ENCODE measurements around the gene PCDHGC3.
A peak's percentile ranks its signal among the peaks of the same experiment; 100 is the strongest.

The PCDHGC3 gene

DNA sequence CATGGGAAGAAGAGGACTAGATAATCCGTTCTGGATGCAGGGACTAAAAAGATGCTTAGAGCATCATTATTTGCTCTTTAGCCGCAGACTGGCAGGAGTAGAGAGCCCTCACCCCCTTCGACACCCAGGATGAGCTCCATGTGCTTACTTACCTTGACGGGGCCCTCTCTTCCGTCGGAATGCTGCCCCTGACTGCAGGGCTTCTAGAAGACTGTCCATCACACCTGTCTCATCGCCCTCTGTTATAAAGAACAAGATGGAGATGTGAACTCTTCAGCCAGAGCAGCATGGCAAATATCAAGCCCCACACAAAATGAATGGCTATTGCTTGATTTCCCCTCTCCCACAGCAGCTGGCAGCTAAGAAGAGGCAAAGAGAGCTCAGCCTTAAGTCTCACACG lies 48.2 kb downstream of the PCDHGC3 start:
- Histone ChIP-seq H3K4me1 (ENCODE audit: control insufficient read depth, insufficient read depth, low read length) (peaks cover 11% of the 10 kb centered on the region), H3K4me3 (ENCODE audit: low read depth, low read length) (no peak overlapping the region), H3K36me3 (ENCODE audit: control insufficient read depth in 2 of 2, insufficient read depth in 1 of 2, low read length in 2 of 2) (peaks cover 33 to 96% of the 10 kb centered on the region in 2 experiments), H3K27ac (ENCODE audit: extremely low read depth, low read depth, low read length) (no peak overlapping the region), H3K9me3 (ENCODE audit: control insufficient read depth, insufficient read depth, low read depth, low read length) (no peaks in the 10 kb centered on the region)
- ChIA-PET CTCF (interaction anchor here (0.5 to 10.9 kb wide), 43 partner anchors 10 to 352 kb away, joined by 3 to 160 read pairs (median 5); partner anchors contain the start of genes PCDHB14, PCDHB7, PCDHGA10 and PCDHGA11), POLR2A (interaction anchor here (1.5 kb wide), 1 partner anchor 103 kb away, joined by 6 read pairs; the partner anchor contains the start of gene PCDHGA11)
- no peak for TF ChIP-seq ZFP69B (tag by site-specific recombination; IDR thresholded peaks at IDR 0.05)

- Histone ChIP-seq H3K9me3 (ENCODE audit: control insufficient read depth, insufficient read depth, low read depth, low read length) (no peaks in the 10 kb centered on the region), H3K4me1 (ENCODE audit: control insufficient read depth, insufficient read depth, low read length) (peaks cover 11% of the 10 kb centered on the region), H3K4me3 (ENCODE audit: low read depth, low read length) (no peak overlapping the region), H3K27ac (ENCODE audit: extremely low read depth, low read depth, low read length) (no peak overlapping the region), H3K36me3 (ENCODE audit: control insufficient read depth in 2 of 2, insufficient read depth in 1 of 2, low read length in 2 of 2) (peaks cover 33 to 95% of the 10 kb centered on the region in 2 experiments)
- ChIA-PET POLR2A (interaction anchor here (1.5 kb wide), 1 partner anchor 104 kb away, joined by 6 read pairs; the partner anchor contains the start of gene PCDHGA11), CTCF (interaction anchor here (0.5 to 10.9 kb wide), 46 partner anchors 10 to 328 kb away, joined by 3 to 160 read pairs (median 5); partner anchors contain the start of genes PCDHB14, PCDHGA10, PCDHGA11 and PCDHGA12)
- no peak for TF ChIP-seq ZNF155 (tag by site-specific recombination; IDR thresholded peaks at IDR 0.05)
- TF ChIP-seq, protein P1, sequence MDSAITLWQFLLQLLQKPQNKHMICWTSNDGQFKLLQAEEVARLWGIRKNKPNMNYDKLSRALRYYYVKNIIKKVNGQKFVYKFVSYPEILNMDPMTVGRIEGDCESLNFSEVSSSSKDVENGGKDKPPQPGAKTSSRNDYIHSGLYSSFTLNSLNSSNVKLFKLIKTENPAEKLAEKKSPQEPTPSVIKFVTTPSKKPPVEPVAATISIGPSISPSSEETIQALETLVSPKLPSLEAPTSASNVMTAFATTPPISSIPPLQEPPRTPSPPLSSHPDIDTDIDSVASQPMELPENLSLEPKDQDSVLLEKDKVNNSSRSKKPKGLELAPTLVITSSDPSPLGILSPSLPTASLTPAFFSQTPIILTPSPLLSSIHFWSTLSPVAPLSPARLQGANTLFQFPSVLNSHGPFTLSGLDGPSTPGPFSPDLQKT (IDR thresholded peaks at IDR 0.05; ENCODE audit: borderline replicate concordance, low read depth, low read length): no peak
- peak; percentile 62; the same call in 1 of the 2 replicates for TF ChIP-seq ZIC2 (tag by site-specific recombination; IDR thresholded peaks at IDR 0.05)
- TF ChIP-seq OSR2 (tag by site-specific recombination; IDR thresholded peaks at IDR 0.05): no peak
- TF ChIP-seq OVOL3 (tag by site-specific recombination; IDR thresholded peaks at IDR 0.05): no peak
- peak; percentile 88 for TF ChIP-seq IKZF3 (tag by site-specific recombination; IDR thresholded peaks at IDR 0.05)
- 0 out of 2 replicates have a peak, but pooled peaks have one; percentile 15 for TF ChIP-seq MZF1 (tag by site-specific recombination; IDR thresholded peaks at IDR 0.05; ENCODE audit: borderline replicate concordance)
- TF ChIP-seq ZNF510 (tag by site-specific recombination; IDR thresholded peaks at IDR 0.05; ENCODE audit: insufficient replicate concordance): no peak
- peak; percentile 72; the same call in 1 of the 2 replicates for TF ChIP-seq ZFP37 (tag by site-specific recombination; IDR thresholded peaks at IDR 0.05)
- no peak for TF ChIP-seq ZNF785 (tag by site-specific recombination; IDR thresholded peaks at IDR 0.05)
- no peak for TF ChIP-seq ZFP3 (tag by site-specific recombination; IDR thresholded peaks at IDR 0.05; ENCODE audit: low read depth)
- no peak for TF ChIP-seq ZNF624 (tag by site-specific recombination; IDR thresholded peaks at IDR 0.05)
- TF ChIP-seq SP3 (tag by site-specific recombination; IDR thresholded peaks at IDR 0.05): no peak
- no peak for TF ChIP-seq BCL11B (tag by site-specific recombination; IDR thresholded peaks at IDR 0.05; ENCODE audit: low read depth)
- no peak for TF ChIP-seq ZNF555 (tag by site-specific recombination; conservative IDR thresholded peaks at IDR 0.05)
- peak; percentile 62; the same call in 1 of the 2 replicates for TF ChIP-seq SCRT1 (tag by site-specific recombination; IDR thresholded peaks at IDR 0.05; ENCODE audit: borderline replicate concordance)
- TF ChIP-seq HIC1 (tag by site-specific recombination; IDR thresholded peaks at IDR 0.05): 0 out of 2 replicates have a peak, but pooled peaks have one; percentile 26
- no peak for TF ChIP-seq ZBTB7A (tag by site-specific recombination; IDR thresholded peaks at IDR 0.05; ENCODE audit: low read depth)
- 0 out of 2 replicates have a peak, but pooled peaks have one; percentile 28 for TF ChIP-seq KLF17 (tag by site-specific recombination; IDR thresholded peaks at IDR 0.05)
- TF ChIP-seq ZNF311 (tag by site-specific recombination; IDR thresholded peaks at IDR 0.05; ENCODE audit: borderline replicate concordance): no peak
- peak; percentile 24; the same call in 1 of the 2 replicates for TF ChIP-seq ZNF518A (tag by site-specific recombination; conservative IDR thresholded peaks at IDR 0.05; ENCODE audit: low read depth)
- no peak for TF ChIP-seq ZNF37A (tag by site-specific recombination; IDR thresholded peaks at IDR 0.05)
Observed at GRCh38 chr5:141524604-141525597, 49.1 kb downstream of the PCDHGC3 start.

Data from HEK293 (cell line).